GM21423 (cell line): Measurements from ENCODE around the gene KCNH8.
"Not testable (repeated sequence)": the region's sequence is repeated elsewhere in the genome, so short reads cannot be mapped to it uniquely, and the experiment has no call there.

Experiments used
- ATAC-seq: cut with Tn5 transposase; IDR thresholded peaks from one replicate; pipeline ENCODE4 v1.9.1; 2021; ENCODE audit warnings: mild to moderate bottlenecking, moderate library complexity; ENCODE audit not compliant: unreplicated experiment

KCNH8 gene

GRCh38 chr3:19147905-19148767, at the start of gene KCNH8:
TSS of gene KCNH8 (plus strand) at chr3:19148510. CDS start at chr3:19148720, 210 bp downstream.
- no peak for ATAC-seq

- ATAC-seq = not testable (repeated sequence)
Measured at GRCh38 chr3:19102654-19103290, 45.5 kb upstream of the KCNH8 start.

- ATAC-seq = no peak
Measured at GRCh38 chr3:19103510-19103909, 44.8 kb upstream of the KCNH8 start.

- ATAC-seq = no peak
Measured at GRCh38 chr3:19104459-19104858, 43.9 kb upstream of the KCNH8 start.

- no peak for ATAC-seq
Measured at GRCh38 chr3:19105826-19106225, 42.5 kb upstream of the KCNH8 start.

GRCh38 chr3:19106307-19106706, 42.0 kb upstream of the KCNH8 start:
- no peak for ATAC-seq

GRCh38 chr3:19107719-19108118, 40.6 kb upstream of the KCNH8 start:
- no peak for ATAC-seq

- ATAC-seq = no peak
Measured at GRCh38 chr3:19110335-19110895, 37.9 kb upstream of the KCNH8 start.

GRCh38 chr3:19114461-19114860, 33.8 kb upstream of the KCNH8 start:
- no peak for ATAC-seq

GRCh38 chr3:19116239-19116638, 32.1 kb upstream of the KCNH8 start:
- no peak for ATAC-seq

- ATAC-seq = no peak
Measured at GRCh38 chr3:19124752-19125151, 23.6 kb upstream of the KCNH8 start.

- no peak for ATAC-seq
Measured at GRCh38 chr3:19139863-19140262, 8.4 kb upstream of the KCNH8 start.

- peak; percentile 76 for ATAC-seq
Measured at GRCh38 chr3:19146685-19147650, 1.3 kb upstream of the KCNH8 start.

GRCh38 chr3:19148768-19149091, 420 bp downstream of the KCNH8 start:
- ATAC-seq = no peak

- ATAC-seq = no peak
Measured at GRCh38 chr3:19149368-19149767, 1.1 kb downstream of the KCNH8 start.

- ATAC-seq = no peak
Measured at GRCh38 chr3:19151171-19151570, 2.9 kb downstream of the KCNH8 start.

GRCh38 chr3:19154693-19155250, 6.5 kb downstream of the KCNH8 start:
- no peak for ATAC-seq

- no peak for ATAC-seq
Measured at GRCh38 chr3:19155375-19155774, 7.1 kb downstream of the KCNH8 start.

GRCh38 chr3:19159966-19160635, 11.8 kb downstream of the KCNH8 start:
- no peak for ATAC-seq

- no peak for ATAC-seq
Measured at GRCh38 chr3:19165654-19166053, 17.3 kb downstream of the KCNH8 start.
